Upper lobe of right lung (tissue), 1 donor: Measurements from ENCODE around the gene HS3ST5. TPM values are rescaled to one million over a fixed set of nuclear protein-coding genes. Genes with fewer than 3 reads are reported as not detected.

Source experiments
- ATAC-seq: fragments of 200-7000 bp; cut with Tn5 transposase; one replicate; pipeline ENCODE4 v1.9.1; 2020; ENCODE audit warnings: mild to moderate bottlenecking, moderate library complexity
- DNase-seq: peaks from one replicate; pipeline ENCODE4 v3.0.0-alpha.2; 2020
- H3K27ac ChIP-seq: fragments of 200-600 bp; one replicate; pipeline ENCODE4 v1.8.0; 2022
- H3K27me3 ChIP-seq: fragments of 200-600 bp; one replicate; pipeline ENCODE4 v1.8.0; 2022; ENCODE audit warnings: mild to moderate bottlenecking
- H3K36me3 ChIP-seq: fragments of 200-600 bp; one replicate; pipeline ENCODE4 v1.8.0; 2022
- H3K4me1 ChIP-seq: fragments of 200-600 bp; one replicate; pipeline ENCODE4 v1.8.0; 2022
- H3K4me3 ChIP-seq: fragments of 200-600 bp; one replicate; pipeline ENCODE4 v1.8.0; 2022; ENCODE audit warnings: mild to moderate bottlenecking
- H3K9me3 ChIP-seq: fragments of 200-600 bp; one replicate; pipeline ENCODE4 v1.8.0; 2022
- CTCF ChIP-seq: fragments of 200-600 bp; IDR thresholded peaks from one replicate; pipeline ENCODE4 v1.8.0; 2022; ENCODE audit warnings: antibody characterized with exemption
- intact Hi-C: fragments of 100-400 bp; cut with DNase I; formaldehyde crosslinking; loops from one replicate; pipeline ENCODE4 v1.11.0; 2022
- total RNA-seq: library from RNA; stranded (reverse); fragmentation: NEBNext Ultra II Directional; extraction: Animal tissue kit (Norgen Biotek cat#: 25700); gene quantifications from one replicate; pipeline ENCODE4 v1.2.1, GENCODE V29; 2021
- donor health status: DM: no; HTN: yes; CAD: no; lungs with severe emphysema.

Gene HS3ST5
- total RNA-seq, 1 donor from 2014 or later: not detected

GRCh38 chr6:114121913-114122662 is 220.7 kb downstream of the HS3ST5 start:
- ATAC-seq (no peak), DNase-seq (no peak)
- H3K4me3 ChIP-seq: no peak overlapping the region
- no peaks in the 10 kb centered on the region for H3K4me1 ChIP-seq
- H3K27me3 ChIP-seq: peaks cover 5% of the 10 kb centered on the region
- H3K36me3 ChIP-seq: no peaks in the 10 kb centered on the region
- no peak for TF ChIP-seq CTCF
- intact Hi-C loops: no loop called here
- no peak overlapping the region for H3K27ac ChIP-seq
- no peaks in the 10 kb centered on the region for H3K9me3 ChIP-seq

GRCh38 chr6:114119056-114119455 is 223.8 kb downstream of the HS3ST5 start:
- H3K4me1 ChIP-seq: no peaks in the 10 kb centered on the region
- no peak for DNase-seq
- H3K27me3 ChIP-seq: peaks cover 5% of the 10 kb centered on the region
- H3K4me3 ChIP-seq: no peak overlapping the region
- no peak overlapping the region for H3K27ac ChIP-seq
- no peaks in the 10 kb centered on the region for H3K36me3 ChIP-seq
- no peak for ATAC-seq
- no peak for TF ChIP-seq CTCF
- H3K9me3 ChIP-seq: no peaks in the 10 kb centered on the region
- intact Hi-C loops: no loop called here

DNA sequence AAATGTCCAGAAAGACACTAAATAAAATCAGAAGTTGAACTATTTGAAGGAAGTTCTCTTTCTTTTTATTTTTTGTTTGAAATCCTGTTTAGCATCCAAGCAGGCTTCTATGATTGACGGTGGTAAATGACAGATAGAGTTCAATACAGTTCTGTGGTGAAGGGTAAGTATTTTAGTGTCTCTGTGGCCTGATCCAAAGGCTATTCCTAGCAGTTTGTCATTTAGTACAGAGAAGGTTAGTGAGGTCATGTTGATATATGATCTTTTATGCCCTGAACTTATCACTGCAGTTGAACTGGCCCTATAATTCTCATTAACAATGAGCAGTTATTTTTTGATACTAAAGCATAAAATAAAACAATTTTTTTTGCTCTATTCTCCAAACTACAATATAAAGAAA is 227.2 kb downstream of the HS3ST5 start:
- H3K27me3 ChIP-seq: peaks cover 1% of the 10 kb centered on the region
- H3K4me1 ChIP-seq: no peaks in the 10 kb centered on the region
- no peak for DNase-seq
- intact Hi-C loops: no loop called here
- no peak overlapping the region for H3K4me3 ChIP-seq
- ATAC-seq: no peak
- H3K36me3 ChIP-seq: no peaks in the 10 kb centered on the region
- H3K27ac ChIP-seq: no peak overlapping the region
- H3K9me3 ChIP-seq: no peaks in the 10 kb centered on the region
- TF ChIP-seq CTCF: no peak

GRCh38 chr6:114108119-114109002 is 234.5 kb downstream of the HS3ST5 start:
- DNase-seq (peak; percentile 69), ATAC-seq (peak; percentile 82)
- no peaks in the 10 kb centered on the region for H3K4me1 ChIP-seq
- no peaks in the 10 kb centered on the region for H3K27me3 ChIP-seq
- peak; percentile 58 for TF ChIP-seq CTCF
- H3K36me3 ChIP-seq: no peaks in the 10 kb centered on the region
- intact Hi-C loops: no loop called here
- H3K4me3 ChIP-seq: no peak overlapping the region
- no peaks in the 10 kb centered on the region for H3K9me3 ChIP-seq
- H3K27ac ChIP-seq: no peak overlapping the region

DNA sequence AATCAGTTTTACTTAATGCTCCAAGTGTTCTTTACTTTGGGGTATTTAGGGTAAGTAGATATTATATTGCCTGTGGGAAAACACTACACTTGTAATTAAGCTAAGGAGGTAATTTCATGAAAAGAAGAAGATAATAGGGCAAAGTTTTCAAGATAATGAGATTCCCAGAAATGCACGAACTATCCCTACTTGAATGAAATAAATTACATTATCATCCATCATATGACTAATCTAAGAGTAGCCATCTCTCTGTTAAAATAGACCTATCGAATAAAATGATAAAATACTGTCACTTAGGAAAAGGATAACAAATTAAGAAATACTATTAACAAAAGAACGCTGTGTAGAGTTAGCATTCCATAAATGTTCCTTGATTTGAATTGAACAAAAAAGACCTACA is 236.8 kb downstream of the HS3ST5 start:
- Histone ChIP-seq H3K9me3 (no peaks in the 10 kb centered on the region), H3K4me3 (no peak overlapping the region), H3K27me3 (no peaks in the 10 kb centered on the region), H3K27ac (no peak overlapping the region), H3K36me3 (no peaks in the 10 kb centered on the region), H3K4me1 (no peaks in the 10 kb centered on the region)
- intact Hi-C loops: no loop called here
- TF ChIP-seq CTCF: no peak
- ATAC-seq (no peak), DNase-seq (no peak)
